22Rv1 (cell line): Measurements from ENCODE around the gene CDYL.

ENCODE experiments used
- CTCF ChIP-seq: fragments of 450-650 bp; IDR thresholded peaks from 2 replicates; pipeline ENCODE4 v1.5.1; 2017; ENCODE audit warnings: mild to moderate bottlenecking
- ZFX ChIP-seq: fragments of 450-650 bp; IDR thresholded peaks from 2 replicates; pipeline ENCODE4 v1.6.1; 2017; ENCODE audit warnings: antibody characterized with exemption, borderline replicate concordance

- TF ChIP-seq CTCF = no peak
- TF ChIP-seq ZFX = no peak
Measured at GRCh38 chr6:4852938-4853337, 76.7 kb downstream of the CDYL start.
